SH-SY5Y (cell line): Measurements from ENCODE around the gene TOX3.

Experiments used
- GATA2 ChIP-seq: IDR thresholded peaks from 2 replicates; pipeline ENCODE4 v1.6.1; 2011; ENCODE audit warnings: mild to moderate bottlenecking, low read depth, low read length
- GATA3 ChIP-seq: IDR thresholded peaks from 2 replicates; pipeline ENCODE4 v1.6.1; 2011; ENCODE audit warnings: low read depth, mild to moderate bottlenecking, low read length, moderate library complexity

DNA sequence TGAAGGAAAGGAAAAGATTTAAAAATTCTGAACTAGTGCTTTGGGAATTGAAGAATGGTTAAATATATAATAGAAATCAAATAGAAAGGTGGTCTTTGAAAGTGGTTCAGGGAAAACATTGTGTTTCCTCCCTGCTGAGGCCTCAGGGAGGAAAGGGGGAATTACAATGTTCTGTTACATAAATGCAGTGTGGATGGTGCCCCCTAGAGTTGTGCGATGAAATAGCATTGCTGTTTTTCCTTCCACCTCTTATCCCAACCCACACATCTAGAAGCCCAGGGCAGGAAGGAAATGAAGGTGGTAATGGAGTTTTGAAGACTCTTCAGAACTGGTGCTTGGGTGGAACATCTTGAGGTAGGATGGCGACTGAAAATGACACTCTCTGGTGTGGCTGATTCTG lies 6.4 kb upstream of the TOX3 start:
- TF ChIP-seq GATA2 (no peak), GATA3 (no peak)
